Neural cell (in vitro differentiated cells): ENCODE data around the gene CMKLR1.

ENCODE experiments used
- EP300 ChIP-seq: fragments of 450-650 bp; conservative IDR thresholded peaks from 2 replicates; pipeline ENCODE4 v1.6.1; 2014; ENCODE audit warnings: antibody characterized with exemption, mild to moderate bottlenecking, moderate library complexity; ENCODE audit not compliant: poor library complexity, severe bottlenecking
- MXI1 ChIP-seq: fragments of 450-650 bp; conservative IDR thresholded peaks from 2 replicates; pipeline ENCODE4 v1.6.1; 2014; ENCODE audit warnings: antibody characterized with exemption, mild to moderate bottlenecking; ENCODE audit not compliant: poor library complexity, severe bottlenecking
- POLR2AphosphoS5 ChIP-seq: IDR thresholded peaks from 2 replicates; pipeline ENCODE4 v1.6.1; 2012
- RAD21 ChIP-seq: fragments of 450-650 bp; conservative IDR thresholded peaks from 2 replicates; pipeline ENCODE4 v1.6.1; 2014; ENCODE audit warnings: antibody characterized with exemption, mild to moderate bottlenecking, moderate library complexity
- SMC3 ChIP-seq: fragments of 450-650 bp; conservative IDR thresholded peaks from 2 replicates; pipeline ENCODE4 v1.6.1; 2014; ENCODE audit warnings: antibody characterized with exemption, mild to moderate bottlenecking, moderate library complexity; ENCODE audit not compliant: poor library complexity
- TAF1 ChIP-seq: IDR thresholded peaks from 2 replicates; pipeline ENCODE4 v1.6.1; 2012; ENCODE audit warnings: low read depth
- TF ChIP-seq, protein P1 (sequence below): fragments of 450-650 bp; IDR thresholded peaks from 2 replicates; pipeline ENCODE4 v1.5.1; 2014; ENCODE audit warnings: antibody characterized with exemption, mild to moderate bottlenecking, moderate library complexity; ENCODE audit not compliant: poor library complexity, severe bottlenecking

DNA sequence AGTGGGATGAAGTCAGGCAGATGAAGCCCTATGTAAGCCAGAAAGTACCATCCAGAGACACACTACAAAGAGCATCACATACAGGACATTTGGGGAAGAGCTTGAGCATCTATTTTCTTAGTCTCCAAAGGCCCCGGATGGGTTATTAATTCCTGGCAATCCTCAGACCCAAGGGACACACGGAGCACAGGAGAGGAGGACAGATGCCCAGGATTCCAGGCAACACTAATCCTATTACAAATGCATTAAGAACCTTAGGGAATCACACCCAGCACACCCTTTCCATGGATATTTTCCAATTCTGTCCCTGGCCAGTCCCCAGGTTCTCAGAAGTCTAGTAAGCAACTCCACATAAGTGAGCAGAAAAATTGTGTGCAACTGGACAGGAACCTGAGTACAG is 65.9 kb downstream of the CMKLR1 start:
- TF ChIP-seq, protein P1, sequence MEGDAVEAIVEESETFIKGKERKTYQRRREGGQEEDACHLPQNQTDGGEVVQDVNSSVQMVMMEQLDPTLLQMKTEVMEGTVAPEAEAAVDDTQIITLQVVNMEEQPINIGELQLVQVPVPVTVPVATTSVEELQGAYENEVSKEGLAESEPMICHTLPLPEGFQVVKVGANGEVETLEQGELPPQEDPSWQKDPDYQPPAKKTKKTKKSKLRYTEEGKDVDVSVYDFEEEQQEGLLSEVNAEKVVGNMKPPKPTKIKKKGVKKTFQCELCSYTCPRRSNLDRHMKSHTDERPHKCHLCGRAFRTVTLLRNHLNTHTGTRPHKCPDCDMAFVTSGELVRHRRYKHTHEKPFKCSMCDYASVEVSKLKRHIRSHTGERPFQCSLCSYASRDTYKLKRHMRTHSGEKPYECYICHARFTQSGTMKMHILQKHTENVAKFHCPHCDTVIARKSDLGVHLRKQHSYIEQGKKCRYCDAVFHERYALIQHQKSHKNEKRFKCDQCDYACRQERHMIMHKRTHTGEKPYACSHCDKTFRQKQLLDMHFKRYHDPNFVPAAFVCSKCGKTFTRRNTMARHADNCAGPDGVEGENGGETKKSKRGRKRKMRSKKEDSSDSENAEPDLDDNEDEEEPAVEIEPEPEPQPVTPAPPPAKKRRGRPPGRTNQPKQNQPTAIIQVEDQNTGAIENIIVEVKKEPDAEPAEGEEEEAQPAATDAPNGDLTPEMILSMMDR = no peak
- TF ChIP-seq EP300 (no peak), POLR2AphosphoS5 (no peak), TAF1 (no peak), SMC3 (no peak), MXI1 (no peak), RAD21 (no peak)
